GM18909 (cell line): ENCODE data around the gene SACS.
"Not testable (repeated sequence)": the region's sequence is repeated elsewhere in the genome, so short reads cannot be mapped to it uniquely, and the experiment has no call there.

Experiments used
- ATAC-seq: cut with Tn5 transposase; IDR thresholded peaks from one replicate; pipeline ENCODE4 v1.9.1; 2021; ENCODE audit warnings: mild to moderate bottlenecking; ENCODE audit not compliant: unreplicated experiment, poor library complexity

SACS gene

GRCh38 chr13:23414682-23415081 is 18.8 kb downstream of the SACS start:
- no peak for ATAC-seq

GRCh38 chr13:23411706-23412105 is 21.8 kb downstream of the SACS start:
- no peak for ATAC-seq

- ATAC-seq: no peak
Observed at GRCh38 chr13:23411220-23411619, 22.3 kb downstream of the SACS start.

- ATAC-seq: no peak
Observed at GRCh38 chr13:23408026-23408425, 25.5 kb downstream of the SACS start.

- ATAC-seq: not testable (repeated sequence)
Observed at GRCh38 chr13:23401156-23401555, 32.3 kb downstream of the SACS start.

- no peak for ATAC-seq
Observed at GRCh38 chr13:23399347-23399746, 34.2 kb downstream of the SACS start.

GRCh38 chr13:23394821-23395220 is 38.7 kb downstream of the SACS start:
- no peak for ATAC-seq

- no peak for ATAC-seq
Observed at GRCh38 chr13:23392925-23393645, 40.4 kb downstream of the SACS start.

GRCh38 chr13:23392313-23392712 is 41.2 kb downstream of the SACS start:
- ATAC-seq: no peak

GRCh38 chr13:23391752-23392151 is 41.8 kb downstream of the SACS start:
- ATAC-seq: no peak

GRCh38 chr13:23386533-23386932 is 47.0 kb downstream of the SACS start:
- peak; percentile 63 for ATAC-seq

- ATAC-seq: no peak
Observed at GRCh38 chr13:23385931-23386330, 47.6 kb downstream of the SACS start.

- peak; percentile 87 for ATAC-seq
Observed at GRCh38 chr13:23384111-23384510, 49.4 kb downstream of the SACS start.

- no peak for ATAC-seq
Observed at GRCh38 chr13:23383151-23383550, 50.4 kb downstream of the SACS start.

GRCh38 chr13:23381866-23382265 is 51.6 kb downstream of the SACS start:
- ATAC-seq: no peak

- no peak for ATAC-seq
Observed at GRCh38 chr13:23380534-23380933, 53.0 kb downstream of the SACS start.

- ATAC-seq: peak; percentile 30
Observed at GRCh38 chr13:23377983-23378632, 55.4 kb downstream of the SACS start.

- no peak for ATAC-seq
Observed at GRCh38 chr13:23377579-23377978, 55.9 kb downstream of the SACS start.

- ATAC-seq: peak; percentile 87
Observed at GRCh38 chr13:23375001-23375971, 58.2 kb downstream of the SACS start.

GRCh38 chr13:23372264-23372906 is 61.1 kb downstream of the SACS start:
- no peak for ATAC-seq
